CD8-positive, alpha-beta memory T cell (primary cell): ENCODE results near the gene CAVIN2. TPM values are rescaled to one million over a fixed set of nuclear protein-coding genes. Genes with fewer than 3 reads are reported as not detected.

Experiments
- CTCF ChIA-PET: fragments of 350-600 bp; sonication (Branson Sonifier 250); formaldehyde crosslinking; loops from one replicate; lab custom pipeline; 2021; ENCODE audit warnings: antibody characterized with exemption; lab: Charles Lee
- POLR2A ChIA-PET: fragments of 350-600 bp; sonication (Branson Sonifier 250); formaldehyde crosslinking; loops from one replicate; lab custom pipeline; 2021; ENCODE audit warnings: antibody characterized with exemption; lab: Charles Lee
- DNase-seq, 5 donors: peaks; one replicate each; pipeline versions ENCODE4 v3.0.0 to v3.0.0-alpha.2; 2020 to 2022; ENCODE audit warnings: mixed read lengths in 1 of 5
- H3K27ac ChIP-seq: one replicate; pipeline ENCODE4 v1.7.0; 2013; ENCODE audit warnings: low read depth, mild to moderate bottlenecking, low read length, moderate library complexity
- H3K27me3 ChIP-seq: 2 replicates; pipeline ENCODE4 v1.7.0; 2013; ENCODE audit warnings: low read length, mild to moderate bottlenecking; ENCODE audit not compliant: insufficient read depth, poor library complexity, severe bottlenecking
- H3K36me3 ChIP-seq: 2 replicates; pipeline ENCODE4 v1.7.0; 2013; ENCODE audit warnings: mild to moderate bottlenecking, low read length, moderate library complexity; ENCODE audit not compliant: insufficient read depth
- H3K4me1 ChIP-seq: 2 replicates; pipeline ENCODE4 v1.7.0; 2013; ENCODE audit warnings: mild to moderate bottlenecking, low read length, moderate library complexity; ENCODE audit not compliant: insufficient read depth
- H3K4me3 ChIP-seq: 2 replicates; pipeline ENCODE4 v1.7.0; 2013; ENCODE audit warnings: mild to moderate bottlenecking, low read length
- H3K9me3 ChIP-seq: 2 replicates; pipeline ENCODE4 v1.7.0; 2013; ENCODE audit warnings: mild to moderate bottlenecking, low read length
- H3K27ac Mint-ChIP-seq, 8 donors: one replicate each; pipeline ENCODE4 v1.8.0; 2020 to 2021; ENCODE audit warnings: mixed read lengths in 8 of 8, mild to moderate bottlenecking in 6 of 8, inconsistent platforms in 3 of 8, moderate library complexity in 3 of 8
- H3K27me3 Mint-ChIP-seq, 2 donors: one replicate each; pipeline ENCODE4 v1.8.0; 2020 to 2021; ENCODE audit warnings: mixed read lengths in 2 of 2, mild to moderate bottlenecking in 1 of 2, moderate library complexity in 1 of 2
- H3K36me3 Mint-ChIP-seq, 3 donors: one replicate each; pipeline ENCODE4 v1.8.0; 2020 to 2021; ENCODE audit warnings: mixed read lengths in 3 of 3, inconsistent platforms in 1 of 3, mild to moderate bottlenecking in 1 of 3
- H3K4me1 Mint-ChIP-seq, 3 donors: one replicate each; pipeline ENCODE4 v1.8.0; 2020 to 2021; ENCODE audit warnings: mixed read lengths in 3 of 3, inconsistent platforms in 1 of 3, mild to moderate bottlenecking in 1 of 3
- H3K4me3 Mint-ChIP-seq, 7 donors: one replicate each; pipeline ENCODE4 v1.8.0; 2020 to 2021; ENCODE audit warnings: mixed read lengths in 7 of 7, mild to moderate bottlenecking in 6 of 7, moderate library complexity in 4 of 7, inconsistent platforms in 2 of 7
- H3K9me3 Mint-ChIP-seq, 5 donors: one replicate each; pipeline ENCODE4 v1.8.0; 2020 to 2022; ENCODE audit warnings: mixed read lengths in 5 of 5, mild to moderate bottlenecking in 3 of 5, moderate library complexity in 2 of 5, inconsistent platforms in 1 of 5
- polyA plus RNA-seq: library from polyadenylated mRNA; unstranded; fragments of 300-500 nt; fragmentation: Illumina TruSeq; gene quantifications from one replicate; pipeline ENCODE4 v1.2.3, GENCODE V29; 2021
- total RNA-seq, 2 experiments: library from RNA; stranded (reverse); gene quantifications; one replicate each; pipeline ENCODE4 v1.2.3, GENCODE V29; 2021

CAVIN2 gene
- total and polyA plus RNA-seq, 3 experiments from 2014 or later = not detected

DNA sequence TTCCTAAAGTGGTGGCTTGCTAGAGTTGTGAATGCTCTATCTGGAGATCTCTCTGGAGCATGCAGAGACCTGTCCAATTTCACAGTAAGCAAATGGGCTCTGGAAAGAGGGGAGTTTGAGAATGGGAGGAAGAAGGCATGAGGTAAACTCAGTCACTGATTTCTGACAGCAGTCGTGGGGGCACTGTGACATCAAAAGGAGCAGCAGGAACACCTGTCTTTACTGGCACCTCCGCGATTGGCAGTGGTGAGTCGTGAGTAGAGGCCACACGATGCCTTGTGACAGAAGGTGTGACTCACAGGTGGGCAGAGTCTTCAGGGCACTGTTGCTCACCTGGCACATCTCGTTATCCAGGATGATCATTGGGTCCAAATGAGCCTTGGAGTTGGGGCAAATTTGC is 38.8 kb upstream of the CAVIN2 start:
- no peak for DNase-seq
- Mint-ChIP-seq H3K9me3 (no peaks in the 10 kb centered on the region), H3K4me1 (no peaks in the 10 kb centered on the region), H3K36me3 (no peaks in the 10 kb centered on the region), H3K27me3 (peaks cover 0 to 3% of the 10 kb centered on the region in 2 donors), H3K4me3 (no peak overlapping the region), H3K27ac (no peak overlapping the region)
- Histone ChIP-seq H3K36me3 (no peaks in the 10 kb centered on the region), H3K4me1 (no peaks in the 10 kb centered on the region), H3K4me3 (no peak overlapping the region), H3K9me3 (no peaks in the 10 kb centered on the region), H3K27me3 (no peaks in the 10 kb centered on the region), H3K27ac (no peak overlapping the region)
- CTCF ChIA-PET = no interaction called here
- POLR2A ChIA-PET = no interaction called here

DNA sequence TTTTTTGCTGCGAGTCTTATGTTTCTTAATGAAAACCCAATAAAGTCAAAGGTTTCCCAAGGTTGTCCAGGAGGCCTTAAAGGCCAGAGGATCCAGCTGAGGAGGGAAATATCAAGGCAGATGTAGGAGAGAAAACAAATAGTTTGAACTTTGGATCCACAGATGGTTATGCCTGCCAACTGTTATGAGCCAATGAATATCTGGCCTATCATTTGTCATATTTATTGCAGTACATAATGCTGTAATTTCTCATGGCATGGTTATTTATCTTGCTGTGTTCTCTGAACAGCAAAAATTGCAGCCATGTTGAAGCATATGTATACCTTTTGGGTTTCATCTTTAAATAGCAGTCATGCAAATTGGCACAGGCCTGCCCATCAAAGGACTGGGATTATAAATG is 38.2 kb upstream of the CAVIN2 start:
- Mint-ChIP-seq H3K36me3 (no peaks in the 10 kb centered on the region), H3K27me3 (peaks cover 3 to 5% of the 10 kb centered on the region in 2 donors), H3K4me1 (no peaks in the 10 kb centered on the region), H3K9me3 (no peaks in the 10 kb centered on the region), H3K27ac (no peak overlapping the region), H3K4me3 (no peak overlapping the region)
- ChIA-PET POLR2A (no interaction called here), CTCF (no interaction called here)
- H3K4me1 ChIP-seq = no peaks in the 10 kb centered on the region
- H3K9me3 ChIP-seq = no peaks in the 10 kb centered on the region
- H3K36me3 ChIP-seq = no peaks in the 10 kb centered on the region
- no peak for DNase-seq
- no peak overlapping the region for H3K27ac ChIP-seq
- H3K4me3 ChIP-seq = no peak overlapping the region
- H3K27me3 ChIP-seq = no peaks in the 10 kb centered on the region

- CTCF ChIA-PET = no interaction called here
- H3K4me3 ChIP-seq = no peak overlapping the region
- Mint-ChIP-seq H3K9me3 (no peaks in the 10 kb centered on the region), H3K4me1 (no peaks in the 10 kb centered on the region), H3K27ac (no peak overlapping the region), H3K36me3 (no peaks in the 10 kb centered on the region), H3K27me3 (peaks cover 2 to 8% of the 10 kb centered on the region in 2 donors), H3K4me3 (no peak overlapping the region)
- no peaks in the 10 kb centered on the region for H3K9me3 ChIP-seq
- no peaks in the 10 kb centered on the region for H3K4me1 ChIP-seq
- no peak overlapping the region for H3K27ac ChIP-seq
- POLR2A ChIA-PET = no interaction called here
- no peak for DNase-seq
- no peaks in the 10 kb centered on the region for H3K27me3 ChIP-seq
- no peaks in the 10 kb centered on the region for H3K36me3 ChIP-seq
Measured at GRCh38 chr2:191881982-191882816, 35.3 kb upstream of the CAVIN2 start.

- POLR2A ChIA-PET = no interaction called here
- Mint-ChIP-seq H3K4me3 (no peak overlapping the region), H3K9me3 (no peaks in the 10 kb centered on the region)
Measured at GRCh38 chr2:191878548-191879279, 31.8 kb upstream of the CAVIN2 start.

GRCh38 chr2:191877875-191878274 is 31.0 kb upstream of the CAVIN2 start:
- Histone ChIP-seq H3K36me3 (no peaks in the 10 kb centered on the region), H3K27me3 (no peaks in the 10 kb centered on the region), H3K9me3 (no peaks in the 10 kb centered on the region), H3K4me1 (no peaks in the 10 kb centered on the region), H3K27ac (no peak overlapping the region), H3K4me3 (no peak overlapping the region)
- ChIA-PET POLR2A (no interaction called here), CTCF (no interaction called here)
- H3K27ac Mint-ChIP-seq = no peak overlapping the region
- no peak overlapping the region for H3K4me3 Mint-ChIP-seq
- H3K27me3 Mint-ChIP-seq = peaks cover 0 to 14% of the 10 kb centered on the region in 2 donors
- no peaks in the 10 kb centered on the region for H3K36me3 Mint-ChIP-seq
- H3K4me1 Mint-ChIP-seq = no peaks in the 10 kb centered on the region
- DNase-seq = no peak
- no peaks in the 10 kb centered on the region for H3K9me3 Mint-ChIP-seq

More at GRCh38 chr2:191878548-191879279, 31.8 kb upstream of the CAVIN2 start:
- Histone ChIP-seq H3K4me1 (no peaks in the 10 kb centered on the region), H3K27me3 (no peaks in the 10 kb centered on the region), H3K4me3 (no peak overlapping the region), H3K36me3 (no peaks in the 10 kb centered on the region), H3K27ac (no peak overlapping the region), H3K9me3 (no peaks in the 10 kb centered on the region)
- CTCF ChIA-PET = no interaction called here
- Mint-ChIP-seq H3K27me3 (peaks cover 2 to 14% of the 10 kb centered on the region in 2 donors), H3K4me1 (no peaks in the 10 kb centered on the region), H3K36me3 (no peaks in the 10 kb centered on the region), H3K27ac (no peak overlapping the region)
- no peak for DNase-seq

DNA sequence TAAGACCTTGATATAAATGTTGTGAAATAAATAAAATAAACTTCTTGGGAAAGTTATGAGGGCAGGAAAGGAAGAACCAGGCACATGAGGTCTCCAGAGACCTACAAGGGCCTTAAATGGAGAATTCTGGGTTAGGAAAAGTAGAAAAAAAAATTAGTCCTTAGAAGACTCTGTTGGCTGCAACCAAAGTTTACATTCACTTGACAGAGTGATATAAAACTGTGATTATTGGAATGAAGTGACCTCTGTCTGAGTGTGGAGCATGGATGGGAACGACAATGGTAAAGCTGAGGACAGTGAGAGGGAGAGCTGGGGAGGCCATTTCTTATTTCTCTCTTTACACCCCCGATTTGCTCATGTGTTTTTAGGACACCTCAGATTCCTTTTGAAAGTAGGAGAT is 29.0 kb upstream of the CAVIN2 start:
- H3K4me3 ChIP-seq = no peak overlapping the region
- H3K36me3 ChIP-seq = no peaks in the 10 kb centered on the region
- ChIA-PET CTCF (no interaction called here), POLR2A (no interaction called here)
- H3K27me3 Mint-ChIP-seq = peaks cover 0 to 14% of the 10 kb centered on the region in 2 donors
- H3K4me1 Mint-ChIP-seq = no peaks in the 10 kb centered on the region
- no peak overlapping the region for H3K27ac Mint-ChIP-seq
- H3K4me3 Mint-ChIP-seq = no peak overlapping the region
- H3K4me1 ChIP-seq = no peaks in the 10 kb centered on the region
- no peaks in the 10 kb centered on the region for H3K36me3 Mint-ChIP-seq
- no peaks in the 10 kb centered on the region for H3K27me3 ChIP-seq
- H3K9me3 Mint-ChIP-seq = no peaks in the 10 kb centered on the region
- DNase-seq = no peak
- no peaks in the 10 kb centered on the region for H3K9me3 ChIP-seq
- H3K27ac ChIP-seq = no peak overlapping the region

- H3K27ac Mint-ChIP-seq = no peak overlapping the region
- H3K36me3 ChIP-seq = no peaks in the 10 kb centered on the region
- no peaks in the 10 kb centered on the region for H3K36me3 Mint-ChIP-seq
- no peaks in the 10 kb centered on the region for H3K27me3 ChIP-seq
- no peak overlapping the region for H3K27ac ChIP-seq
- H3K4me3 ChIP-seq = no peak overlapping the region
- H3K4me1 ChIP-seq = no peaks in the 10 kb centered on the region
- H3K4me3 Mint-ChIP-seq = no peak overlapping the region
- no peaks in the 10 kb centered on the region for H3K4me1 Mint-ChIP-seq
- POLR2A ChIA-PET = interaction anchor here (0.7 kb wide), 1 partner anchor 1501 kb away, joined by 4 read pairs; no protein-coding TSS in a partner anchor
- H3K9me3 Mint-ChIP-seq = no peaks in the 10 kb centered on the region
- CTCF ChIA-PET = no interaction called here
- no peak for DNase-seq
- no peaks in the 10 kb centered on the region for H3K9me3 ChIP-seq
- H3K27me3 Mint-ChIP-seq = peaks cover 8 to 12% of the 10 kb centered on the region in 2 donors
Measured at GRCh38 chr2:191870744-191871143, 23.9 kb upstream of the CAVIN2 start.

- H3K27ac Mint-ChIP-seq = no peak overlapping the region
- no peaks in the 10 kb centered on the region for H3K36me3 Mint-ChIP-seq
- peaks cover 8 to 9% of the 10 kb centered on the region in 2 donors for H3K27me3 Mint-ChIP-seq
- Histone ChIP-seq H3K27ac (no peak overlapping the region), H3K27me3 (no peaks in the 10 kb centered on the region), H3K4me3 (no peak overlapping the region), H3K4me1 (no peaks in the 10 kb centered on the region), H3K36me3 (no peaks in the 10 kb centered on the region), H3K9me3 (no peaks in the 10 kb centered on the region)
- H3K4me1 Mint-ChIP-seq = no peaks in the 10 kb centered on the region
- no peaks in the 10 kb centered on the region for H3K9me3 Mint-ChIP-seq
- POLR2A ChIA-PET = no interaction called here
- no peak for DNase-seq
- CTCF ChIA-PET = no interaction called here
- no peak overlapping the region for H3K4me3 Mint-ChIP-seq
Measured at GRCh38 chr2:191869781-191870180, 22.9 kb upstream of the CAVIN2 start.
